OCI-LY7 (cell line): ENCODE measurements around the gene TFPT.

Source experiments
- CTCF ChIP-seq: fragments of 200-600 bp; sonication (generic); conservative IDR thresholded peaks from 2 replicates; pipeline ENCODE4 v1.5.1; 2014; ENCODE audit warnings: mild to moderate bottlenecking, antibody characterized with exemption, low read length, moderate library complexity, mixed read lengths
- EZH2phosphoT487 ChIP-seq: fragments of 200-600 bp; sonication (generic); IDR thresholded peaks from 2 replicates; pipeline ENCODE4 v1.6.1; 2018; ENCODE audit warnings: low read depth, borderline replicate concordance, mild to moderate bottlenecking, mixed run types, antibody characterized with exemption, low read length, moderate library complexity, mixed read lengths

GRCh38 chr19:54099190-54099902, 16.1 kb downstream of the TFPT start:
- TF ChIP-seq EZH2phosphoT487 (no peak), CTCF (no peak)
